Heart right ventricle (tissue), 16 donors: Measurements from ENCODE around the gene PAK1. TPM values are rescaled to one million over a fixed set of nuclear protein-coding genes. Genes with fewer than 3 reads are reported as not detected.

Experiments
- ATAC-seq, 8 donors: fragments of 200-7000 bp; cut with Tn5 transposase; one replicate each; pipeline ENCODE4 v1.9.1; 2020; ENCODE audit warnings: mild to moderate bottlenecking in 8 of 8, moderate library complexity in 8 of 8, moderate number of reproducible peaks in 1 of 8
- DNase-seq, 2 donors: peaks; one replicate each; pipeline ENCODE4 v3.0.0-alpha.2; 2020
- H3K27ac ChIP-seq, 10 donors: fragments of 200-600 bp; sonication (generic) in 2 of 10; one replicate each; pipeline versions ENCODE4 v1.5.0 to v1.8.0; 2020 to 2022; ENCODE audit warnings: mild to moderate bottlenecking in 3 of 10
- H3K27me3 ChIP-seq, 7 donors: fragments of 200-600 bp; one replicate each; pipeline ENCODE4 v1.8.0; 2021 to 2022; ENCODE audit warnings: mild to moderate bottlenecking in 2 of 7
- H3K36me3 ChIP-seq, 9 donors: fragments of 200-600 bp; sonication (generic) in 1 of 9; one replicate each; pipeline versions ENCODE4 v1.5.0 to v1.8.0; 2020 to 2022; ENCODE audit warnings: mild to moderate bottlenecking in 2 of 9
- H3K4me1 ChIP-seq, 9 donors: fragments of 200-600 bp; sonication (generic) in 1 of 9; one replicate each; pipeline versions ENCODE4 v1.5.0 to v1.8.0; 2020 to 2022; ENCODE audit warnings: mild to moderate bottlenecking in 4 of 9
- H3K4me3 ChIP-seq, 10 donors: fragments of 200-600 bp; sonication (generic) in 2 of 10; one replicate each; pipeline versions ENCODE4 v1.5.0 to v1.8.0; 2020 to 2022; ENCODE audit warnings: mild to moderate bottlenecking in 7 of 10, moderate library complexity in 2 of 10
- H3K9me3 ChIP-seq, 11 donors: fragments of 200-600 bp in 10 of 11; sonication (generic) in 2 of 11; one replicate each; pipeline versions ENCODE4 v1.5.0 to v1.8.0; 2013 to 2022; ENCODE audit warnings: mild to moderate bottlenecking in 2 of 11, control low read depth in 1 of 11, moderate library complexity in 1 of 11
- CTCF ChIP-seq, 9 donors: fragments of 200-600 bp; sonication (generic) in 2 of 9; IDR thresholded peaks; one replicate each; pipeline versions ENCODE4 v1.5.0 to v1.8.0; 2021 to 2022; ENCODE audit warnings: antibody characterized with exemption in 9 of 9, mild to moderate bottlenecking in 5 of 9, moderate library complexity in 1 of 9
- WGBS, 2 donors: extraction: QIAGEN DNeasy Blood & Tissue Kit; methylation state at CpG; one replicate each; pipeline ENCODE4 v1.1.7; 2013; ENCODE audit warnings: inconsistent platforms in 1 of 2; 5-methylcytosine and 5-hydroxymethylcytosine counted together
- intact Hi-C, 10 donors: fragments of 100-400 bp; cut with DNase I; formaldehyde crosslinking; loops; one replicate each; pipeline versions ENCODE4 v1.11.1 to v1.14.2; 2022
- polyA plus RNA-seq, 2 donors: library from polyadenylated mRNA; stranded (reverse); fragments of 200-250 nt; gene quantifications; one replicate each; pipeline ENCODE4 v1.2.3, GENCODE V29; 2013
- total RNA-seq, 10 donors: library from RNA; stranded (reverse); fragmentation: NEBNext Ultra II Directional in 3 of 10; extraction: Animal tissue kit (Norgen Biotek cat#: 25700) in 3 of 10; gene quantifications; one replicate each; pipeline versions ENCODE4 v1.2.1 to v1.2.4, GENCODE V29; 2021 to 2023
- donor health status: Arrhythmogenic right ventricular cardiomyopathy.
- donor health status: ischemic (EF 13 %, LVEDD 7.1; RV severe dilation, severe dysfunction).
- donor health status: healthy with polysubstance abuse.
- donor health status: DM: no; HTN: yes; CAD: no.
- donor health status: DM: no; HTN: no; CAD: no.
- donor health status: ischemic (EF 25% LVEDD 6.9; RV normal size, moderate dysfunction).
- donor health status: ischemic (EF 25% LVEDD 5.7; RV mildly dilated, moderate dysfunction).
- donor health status: healthy.
- donor health status: DM: yes; HTN: yes; CAD: no.
- donor health status: Ischemic cardiomyopathy.
- donor health status: ischemic (EF 35%, LVEDD 5.7; RV mildly dilated, moderate dysfunction).
- donor health status: nonischemic (EF 11% LVEDD 7.7; RV severe dilation, severe dysfunction).
- donor health status: DM: yes; HTN: yes; CAD: no.
- donor health status: PGD.
- donor health status: ischemic (EF 29% LVEDD 5.4; RV normal size, mild dysfunction).
- donor health status: nonischemic (EF 23%, LVEDD 6.1; RV moderate dilation, normal function).

PAK1 gene
- total and polyA plus RNA-seq, 12 donors = 2.4 to 17.7 (median 6.8) TPM

- no peaks in the 10 kb centered on the region for H3K27me3 ChIP-seq
- intact Hi-C loops = loop anchor here in 1 of 10 donors (10.0 kb wide), 1 partner anchor 57 kb away; no protein-coding TSS in a partner anchor
- no peaks in the 10 kb centered on the region for H3K9me3 ChIP-seq
- no peaks in the 10 kb centered on the region for H3K36me3 ChIP-seq
- H3K4me3 ChIP-seq = no peak overlapping the region
- no peak for DNase-seq
- TF ChIP-seq CTCF (IDR thresholded peaks at IDR 0.05) = no peak
- no peak overlapping the region for H3K27ac ChIP-seq
- no peak for ATAC-seq
- WGBS, 2 donors = 81 to 100% methylated on average over 1 of the region's 1 CpG
- peaks cover 0 to 18% (median 0%) of the 10 kb centered on the region in 9 donors for H3K4me1 ChIP-seq
Measured at GRCh38 chr11:77441426-77441825, 32.5 kb downstream of the PAK1 start.

DNA sequence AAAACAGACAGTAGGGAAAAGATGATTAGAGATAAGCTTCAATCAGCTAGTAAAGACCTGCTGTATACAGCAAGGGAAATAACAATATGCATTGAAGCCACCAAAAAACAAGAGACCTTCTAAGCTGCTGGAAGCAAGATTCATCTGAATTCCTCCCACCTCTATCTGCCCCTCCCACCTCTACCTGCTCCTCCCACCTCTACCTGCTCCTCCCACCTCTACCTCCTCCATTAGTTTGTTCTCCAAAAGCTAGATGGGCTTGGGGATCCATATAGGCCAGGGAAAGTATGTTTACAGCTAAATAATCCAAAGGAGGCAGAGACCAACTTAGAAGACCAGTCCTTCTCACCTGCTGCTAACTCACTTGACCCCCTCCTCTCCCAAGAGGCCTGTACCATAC, 33.2 kb downstream of the PAK1 start:
- intact Hi-C loops = loop anchor here in 1 of 10 donors (10.0 kb wide), 1 partner anchor 56 kb away; no protein-coding TSS in a partner anchor
- Histone ChIP-seq H3K36me3 (no peaks in the 10 kb centered on the region), H3K27me3 (no peaks in the 10 kb centered on the region), H3K4me1 (peaks cover 0 to 16% (median 0%) of the 10 kb centered on the region in 9 donors), H3K27ac (no peak overlapping the region), H3K4me3 (no peak overlapping the region), H3K9me3 (no peaks in the 10 kb centered on the region)
- TF ChIP-seq CTCF (IDR thresholded peaks at IDR 0.05) = no peak
- ATAC-seq (no peak), DNase-seq (no peak)

GRCh38 chr11:77438487-77438886, 35.4 kb downstream of the PAK1 start:
- 76% methylated on average over 2 of the region's 2 CpGs for WGBS, 2 donors
- no peak for ATAC-seq

GRCh38 chr11:77436969-77437368, 36.9 kb downstream of the PAK1 start:
- Histone ChIP-seq H3K36me3 (no peaks in the 10 kb centered on the region), H3K9me3 (no peaks in the 10 kb centered on the region), H3K27ac (no peak overlapping the region), H3K4me1 (no peaks in the 10 kb centered on the region), H3K27me3 (no peaks in the 10 kb centered on the region), H3K4me3 (no peak overlapping the region)
- intact Hi-C loops = no loop called here
- no peak for DNase-seq
- ATAC-seq = no peak
- WGBS, 2 donors = 29 to 43% methylated on average over 1 of the region's 1 CpG
- no peak for TF ChIP-seq CTCF (IDR thresholded peaks at IDR 0.05)

More at GRCh38 chr11:77438487-77438886, 35.4 kb downstream of the PAK1 start:
- H3K9me3 ChIP-seq = no peaks in the 10 kb centered on the region
- no peak overlapping the region for H3K27ac ChIP-seq
- H3K4me1 ChIP-seq = no peaks in the 10 kb centered on the region
- intact Hi-C loops = no loop called here
- H3K36me3 ChIP-seq = no peaks in the 10 kb centered on the region
- no peak for TF ChIP-seq CTCF (IDR thresholded peaks at IDR 0.05)
- no peak overlapping the region for H3K4me3 ChIP-seq
- H3K27me3 ChIP-seq = no peaks in the 10 kb centered on the region
- no peak for DNase-seq
